GM12878 (cell line): ENCODE data around the gene TMEM266. TPM values are rescaled to one million over a fixed set of nuclear protein-coding genes. Genes with fewer than 3 reads are reported as not detected.

ENCODE experiments used
- ATAC-seq: fragments of 200-7000 bp; cut with Tn5 transposase; 3 replicates; pipeline ENCODE4 v1.9.1; 2020; ENCODE audit warnings: mild to moderate bottlenecking, moderate library complexity
- BruUV-seq: library from RNA; stranded (reverse); fragments of 400-500 nt; replicated peaks from 2 replicates; lab custom pipeline; 2021; lab: Mats Ljungman, UMichigan
- CTCF ChIA-PET: fragments of 300-600 bp; sonication (Branson Sonifier 250); formaldehyde crosslinking; extraction: SDS; loops from one replicate; lab custom pipeline; 2021; ENCODE audit warnings: inconsistent platforms; lab: Yijun Ruan, JAX
- POLR2A ChIA-PET: fragments of 350-600 bp; formaldehyde crosslinking; extraction: SDS; loops from one replicate; lab custom pipeline; 2021; ENCODE audit warnings: inconsistent platforms; lab: Charles Lee
- RAD21 ChIA-PET: fragments of 300-600 bp; sonication (Branson Sonifier 250); formaldehyde crosslinking; loops from one replicate; lab custom pipeline; 2023; ENCODE audit warnings: antibody characterized with exemption; ENCODE audit not compliant: unreplicated experiment; lab: Charles Lee
- SMC1A ChIA-PET: fragments of 300-600 bp; sonication (Branson Sonifier 250); formaldehyde crosslinking; loops from one replicate; lab custom pipeline; 2023; ENCODE audit not compliant: unreplicated experiment, uncharacterized antibody; lab: Charles Lee
- DNase-seq: peaks from one replicate; pipeline ENCODE4 v3.0.0-alpha.2; 2011; ENCODE audit warnings: low read depth, low spot score
- FAIRE-seq: peaks from 3 replicates; lab custom pipeline; 2011; peaks lifted over from hg19 to GRCh38; lab: Jason Lieb, UNC
- H2AFZ ChIP-seq: 2 replicates; pipeline ENCODE4 v1.6.0; 2011; ENCODE audit warnings: low read depth, low read length, control low read depth; ENCODE audit not compliant: control insufficient read depth
- H3K27ac ChIP-seq: 2 replicates; pipeline ENCODE4 v1.5.1; 2011; ENCODE audit warnings: control low read depth; ENCODE audit not compliant: control insufficient read depth, insufficient read depth
- H3K27me3 ChIP-seq, 2 experiments: replicated peaks in 1 of 2; 2 replicates each; pipeline versions ENCODE4 v1.6.0 to v1.6.1; 2011; ENCODE audit warnings: low read length in 1 of 2; ENCODE audit not compliant: control insufficient read depth in 2 of 2, insufficient read depth in 2 of 2
- H3K36me3 ChIP-seq, 2 experiments: 2 replicates each; pipeline ENCODE4 v1.5.1; 2011; ENCODE audit warnings: low read length in 1 of 2; ENCODE audit not compliant: control insufficient read depth in 2 of 2, insufficient read depth in 2 of 2
- H3K4me1 ChIP-seq: 2 replicates; pipeline ENCODE4 v1.6.1; 2011; ENCODE audit warnings: mild to moderate bottlenecking, low read length, moderate library complexity, mixed read lengths; ENCODE audit not compliant: control insufficient read depth, insufficient read depth
- H3K4me2 ChIP-seq: 2 replicates; pipeline ENCODE4 v1.6.0; 2011; ENCODE audit warnings: control low read depth; ENCODE audit not compliant: control insufficient read depth, insufficient read depth
- H3K4me3 ChIP-seq: fragments of 200-600 bp; sonication (generic); 2 replicates; pipeline ENCODE4 v1.5.1; 2016
- H3K79me2 ChIP-seq: 2 replicates; pipeline ENCODE4 v1.6.0; 2011; ENCODE audit warnings: low read length; ENCODE audit not compliant: control insufficient read depth, insufficient read depth
- H3K9ac ChIP-seq: 2 replicates; pipeline ENCODE4 v1.8.0; 2011; ENCODE audit warnings: low read length, control low read depth, mixed read lengths; ENCODE audit not compliant: control insufficient read depth, insufficient read depth
- H3K9me3 ChIP-seq: replicated peaks from 3 replicates; pipeline ENCODE4 v1.5.1; 2011; ENCODE audit warnings: mild to moderate bottlenecking, low read length; ENCODE audit not compliant: control insufficient read depth, insufficient read depth
- H4K20me1 ChIP-seq: 2 replicates; pipeline ENCODE4 v1.6.0; 2011; ENCODE audit not compliant: control insufficient read depth, insufficient read depth
- ASH2L ChIP-seq: fragments of 300-600, 200-600 bp; sonication (generic); IDR thresholded peaks from 2 replicates; pipeline ENCODE4 v1.6.1; 2017; ENCODE audit warnings: low read depth, mild to moderate bottlenecking, borderline replicate concordance
- BACH1 ChIP-seq: fragments of 450-650 bp; IDR thresholded peaks from 2 replicates; pipeline ENCODE4 v1.6.1; 2017; ENCODE audit warnings: mild to moderate bottlenecking, borderline replicate concordance
- CTCF ChIP-seq, 3 experiments: IDR thresholded peaks in 2 of 3; conservative IDR thresholded peaks in 1 of 3; 2 replicates each; pipeline ENCODE4 v1.5.1; 2011; ENCODE audit warnings: low read depth in 3 of 3, low read length in 3 of 3, mild to moderate bottlenecking in 3 of 3, control low read depth in 2 of 3, moderate library complexity in 2 of 3, inconsistent platforms in 1 of 3, mixed read lengths in 1 of 3; ENCODE audit not compliant: control insufficient read depth in 2 of 3, insufficient read depth in 1 of 3; ENCODE audit errors: extremely low read depth in 1 of 3
- HDGF ChIP-seq: fragments of 450-650 bp; IDR thresholded peaks from 2 replicates; pipeline ENCODE4 v1.6.1; 2016; ENCODE audit warnings: antibody characterized with exemption
- IRF5 ChIP-seq: fragments of 450-650 bp; IDR thresholded peaks from 2 replicates; pipeline ENCODE4 v1.6.1; 2017; ENCODE audit warnings: borderline replicate concordance
- KAT2A ChIP-seq: conservative IDR thresholded peaks from 2 replicates; pipeline ENCODE4 v1.6.1; 2011; ENCODE audit warnings: low read depth, low read length; ENCODE audit not compliant: control insufficient read depth
- KDM1A ChIP-seq: fragments of 200-600 bp; sonication (generic); IDR thresholded peaks from 2 replicates; pipeline ENCODE4 v1.6.1; 2016; ENCODE audit warnings: borderline replicate concordance
- MTA2 ChIP-seq: fragments of 450-650 bp; IDR thresholded peaks from 2 replicates; pipeline ENCODE4 v1.6.1; 2016; ENCODE audit warnings: low read depth, mild to moderate bottlenecking, moderate library complexity
- NR2C2 ChIP-seq: IDR thresholded peaks from 2 replicates; pipeline ENCODE4 v1.6.1; 2011; ENCODE audit warnings: borderline replicate concordance, low read depth; ENCODE audit not compliant: control insufficient read depth, insufficient read length
- PAX8 ChIP-seq: fragments of 450-650 bp; IDR thresholded peaks from 2 replicates; pipeline ENCODE4 v1.6.1; 2017; ENCODE audit warnings: mild to moderate bottlenecking, moderate library complexity
- PKNOX1 ChIP-seq: fragments of 450-650 bp; IDR thresholded peaks from 2 replicates; pipeline ENCODE4 v1.6.1; 2016; ENCODE audit warnings: mild to moderate bottlenecking
- RAD21 ChIP-seq: IDR thresholded peaks from 2 replicates; pipeline ENCODE4 v1.6.1; 2011; ENCODE audit warnings: mild to moderate bottlenecking, low read depth, low read length, moderate library complexity; ENCODE audit not compliant: insufficient read depth
- RUNX3 ChIP-seq: IDR thresholded peaks from 2 replicates; pipeline ENCODE4 v1.6.1; 2012; ENCODE audit warnings: low read length, inconsistent platforms
- SMC3 ChIP-seq: IDR thresholded peaks from 2 replicates; pipeline ENCODE4 v1.6.1; 2011; ENCODE audit warnings: low read length, improper control_type of control experiment, borderline replicate concordance
- SPI1 ChIP-seq: IDR thresholded peaks from 2 replicates; pipeline ENCODE4 v1.6.1; 2011; ENCODE audit warnings: low read depth, mild to moderate bottlenecking, low read length, moderate library complexity, borderline replicate concordance; ENCODE audit not compliant: insufficient read depth
- ZNF384 ChIP-seq: IDR thresholded peaks from 2 replicates; pipeline ENCODE4 v1.6.1; 2012; ENCODE audit warnings: low read depth, mild to moderate bottlenecking, low read length, improper control_type of control experiment, borderline replicate concordance
- WGBS: methylation state at CpG from one replicate; pipeline ENCODE4 v1.1.6; 2016; ENCODE audit warnings: low lambda C conversion rate; ENCODE audit not compliant: insufficient replicate concordance, insufficient coverage; ENCODE audit errors: missing lambda C conversion rate; 5-methylcytosine and 5-hydroxymethylcytosine counted together
- in situ Hi-C: fragments of 300-500 bp; cut with MboI; formaldehyde crosslinking; loops from 9 replicates; pipeline ENCODE4 v1.14.3; 2018; ENCODE audit warnings: mixed read lengths
- intact Hi-C: fragments of 100-400 bp; cut with micrococcal nuclease; formaldehyde crosslinking; loops from one replicate; pipeline ENCODE4 v1.14.2; 2022; ENCODE audit not compliant: unreplicated experiment
- polyA plus RNA-seq, 11 experiments: library from polyadenylated mRNA; depleted of rRNA in 4 of 11; unstranded in 6 of 11; stranded (reverse) in 5 of 11; fragments of >200 nt; fragmentation: Nextera tagmentation in 4 of 11; fragmentation: Illumina TruSeq in 1 of 11; extraction: Ambion mirVana in 4 of 11; extraction: Trizol in 1 of 11; gene quantifications; 1 replicate in 1 of 11; 2 replicates in 10 of 11; pipeline versions ENCODE4 v1.2.1 to v1.2.3, GENCODE V29; 2011 to 2016; ENCODE audit warnings: inconsistent platforms in 2 of 11, missing spikeins in 2 of 11, low read depth in 1 of 11
- total RNA-seq, 4 experiments: library from RNA; depleted of rRNA in 3 of 4; stranded (reverse); fragments of >200 nt in 3 of 4; fragmentation: Illumina TruSeq in 1 of 4; extraction: Trizol in 1 of 4; gene quantifications; 2 replicates each; pipeline versions ENCODE4 v1.2.1 to v1.2.3, GENCODE V29; 2013 to 2021

The TMEM266 gene
- total and polyA plus RNA-seq, 10 of the 15 experiments (the other 5 are each of a cell fraction or from before 2014, with no cell fraction given) = 0.11 to 0.70 (median 0.39) TPM

GRCh38 chr15:76057332-76058000 is 2.3 kb upstream of the TMEM266 start (continued):
- peak; percentile 65 for TF ChIP-seq SMC3
- TF ChIP-seq BACH1 = no peak

- TF ChIP-seq NR2C2 = no peak
- TF ChIP-seq ZNF384 = no peak
- TF ChIP-seq KDM1A = no peak
- TF ChIP-seq PKNOX1 = 0 out of 2 replicates have a peak, but pooled peaks have one; percentile 6
- peak; percentile 38 for TF ChIP-seq RUNX3
- TF ChIP-seq RAD21 = peak; percentile 44
- TF ChIP-seq HDGF = no peak
- TF ChIP-seq SPI1 = no peak
- 0 out of 2 replicates have a peak, but pooled peaks have one; percentile 21 for TF ChIP-seq MTA2
- no peak for TF ChIP-seq ASH2L
- TF ChIP-seq CTCF (IDR thresholded peaks at IDR 0.05 in 2 of 3, conservative IDR thresholded peaks at IDR 0.05 in 1 of 3; ENCODE audit: control insufficient read depth in 2 of 3, extremely low read depth in 1 of 3, insufficient read depth in 1 of 3, low read depth in 3 of 3, low read length in 3 of 3) = peak; percentile 1 to 51 (median 33); a peak in 3 of 6 replicates
- TF ChIP-seq IRF5 = no peak
- no peak for TF ChIP-seq KAT2A
- no peak for TF ChIP-seq PAX8
- peak; percentile 40; the same call in 1 of the 2 replicates for TF ChIP-seq SMC3
- H3K4me3 ChIP-seq = peak overlapping the region; percentile 73
- peak overlapping the region; percentile 97 for H3K4me2 ChIP-seq
- H3K36me3 ChIP-seq = no peaks in the 10 kb centered on the region
- 10% methylated on average over 18 of the region's 18 CpGs for WGBS
- DNase-seq (peak; percentile 19), FAIRE-seq (peak; percentile 47), ATAC-seq (peak; percentile 61)
- H3K27me3 ChIP-seq = no peaks in the 10 kb centered on the region
- ChIA-PET CTCF (interaction anchor here (1.1 to 10.6 kb wide), 15 partner anchors 11 to 656 kb away, joined by 3 to 347 read pairs (median 7); partner anchors contain the start of gene NRG4), RAD21 (interaction anchor here (0.9 to 10.8 kb wide), 10 partner anchors 52 to 250 kb away, joined by 3 to 214 read pairs (median 4); partner anchors contain the start of gene UBE2Q2), SMC1A (interaction anchor here (0.6 to 9.0 kb wide), 17 partner anchors 11 to 1762 kb away, joined by 3 to 217 read pairs (median 3); no protein-coding TSS in a partner anchor), POLR2A (interaction anchor here (0.9 to 4.2 kb wide), 3 partner anchors 80 to 603 kb away, joined by 3 to 23 read pairs (median 3); partner anchors contain the start of gene UBE2Q2)
- intact Hi-C loops = no loop called here
- no peaks in the 10 kb centered on the region for H4K20me1 ChIP-seq
- no peaks in the 10 kb centered on the region for H3K79me2 ChIP-seq
- no peaks in the 10 kb centered on the region for H3K9me3 ChIP-seq
- H3K27ac ChIP-seq = no peak overlapping the region
- peak overlapping the region; percentile 4; the same call in 1 of the 2 replicates for H3K9ac ChIP-seq
- peaks cover 28% of the 10 kb centered on the region for H3K4me1 ChIP-seq
- BruUV-seq = no TSS peak
- peak overlapping the region; percentile 74 for H2AFZ ChIP-seq
- in situ Hi-C loops = no loop called here
Measured at GRCh38 chr15:76058714-76059319, 968 bp upstream of the TMEM266 start.
